Measurements from ENCODE around the gene PHLPP1. TPM values are rescaled to one million over a fixed set of nuclear protein-coding genes. Genes with fewer than 3 reads are reported as not detected.

PHLPP1 gene
- total RNA-seq, 1 experiment from 2014 or later = 14.7 TPM

GRCh38 chr18:62950246-62950645, 234.9 kb downstream of the PHLPP1 start:
- Histone ChIP-seq H3K27ac (ENCODE audit: low read depth, low read length) (no peak overlapping the region), H3K9me3 (ENCODE audit: control insufficient read depth in 1 of 2, insufficient read depth in 1 of 2, low read depth in 1 of 2, low read length in 2 of 2) (no peaks in the 10 kb centered on the region), H4K20me1 (ENCODE audit: insufficient read depth) (no peaks in the 10 kb centered on the region), H2AFZ (ENCODE audit: low read depth, low read length, poor library complexity, severe bottlenecking) (no peak overlapping the region), H3K9me2 (ENCODE audit: insufficient read depth) (no peaks in the 10 kb centered on the region), H3K27me3 (ENCODE audit: insufficient read depth, low read length) (no peaks in the 10 kb centered on the region), H3K36me3 (ENCODE audit: control insufficient read depth in 1 of 2, insufficient read depth in 2 of 2, low read length in 2 of 2) (peaks cover 0 to 3% of the 10 kb centered on the region in 2 experiments; a peak in 2 of 4 replicates), H3K79me2 (ENCODE audit: insufficient read depth, low read length) (no peaks in the 10 kb centered on the region), H3K4me3 (replicated peaks in 1 of 2; ENCODE audit: low read depth in 1 of 2, low read length in 2 of 2) (no peak overlapping the region), H3K4me1 (ENCODE audit: control insufficient read depth in 1 of 2, insufficient read depth in 2 of 2, low read length in 2 of 2) (no peaks in the 10 kb centered on the region), H3K4me2 (ENCODE audit: low read length) (no peak overlapping the region), H3K9ac (ENCODE audit: low read length) (no peak overlapping the region)
- ChIA-PET RAD21 (ENCODE audit: low non-redundant PET in 1 of 2, low total read pairs in 2 of 2, uncharacterized antibody in 2 of 2, unreplicated experiment in 2 of 2) (interaction anchor here in 1 of 2 experiments (0.5 kb wide), 1 partner anchor 509 kb away, joined by 4 read pairs; no protein-coding TSS in a partner anchor), CTCF (interaction anchor here (2.4 kb wide), 1 partner anchor 8 kb away, joined by 12 read pairs; no protein-coding TSS in a partner anchor), POLR2A (no interaction called here)
- intact Hi-C loops (cut with micrococcal nuclease) = no loop called here
- no peak for DNase-seq (ENCODE audit: low read depth, low spot score)
- TF ChIP-seq CBX3 (IDR thresholded peaks at IDR 0.05; ENCODE audit: low read depth) = no peak
- TF ChIP-seq SRF (IDR thresholded peaks at IDR 0.05; ENCODE audit: low read depth) = no peak
- no peak for TF ChIP-seq CEBPB (IDR thresholded peaks at IDR 0.05; ENCODE audit: low read depth)
- TF ChIP-seq RAD21 (IDR thresholded peaks at IDR 0.05; ENCODE audit: low read depth) = no peak
- TF ChIP-seq ATF3 (IDR thresholded peaks at IDR 0.05) = no peak
- no peak for TF ChIP-seq JUND (IDR thresholded peaks at IDR 0.05)
- no peak for TF ChIP-seq EZH2 (IDR thresholded peaks at IDR 0.05)
- TF ChIP-seq ZBTB33 (IDR thresholded peaks at IDR 0.05; ENCODE audit: extremely low read depth, insufficient replicate concordance, low read length) = no peak
- no peak for TF ChIP-seq YY1 (IDR thresholded peaks at IDR 0.05; ENCODE audit: extremely low read depth, insufficient replicate concordance, low read depth, low read length)
- TF ChIP-seq FOSL1 (IDR thresholded peaks at IDR 0.05; ENCODE audit: low read depth) = no peak
- no peak for TF ChIP-seq POLR2A (IDR thresholded peaks at IDR 0.05; ENCODE audit: borderline replicate concordance, extremely low read depth, insufficient read depth, insufficient read length)
- TF ChIP-seq EGR1 (IDR thresholded peaks at IDR 0.05; ENCODE audit: low read depth) = no peak
- no peak for TF ChIP-seq SIN3A (IDR thresholded peaks at IDR 0.05; ENCODE audit: low read depth)
- TF ChIP-seq ZFX (IDR thresholded peaks at IDR 0.05) = no peak
- no peak for TF ChIP-seq ZNF274 (IDR thresholded peaks at IDR 0.05; ENCODE audit: low read depth, low read length)
- TF ChIP-seq CTCF (IDR thresholded peaks at IDR 0.05 in 2 of 3, conservative IDR thresholded peaks at IDR 0.05 in 1 of 3; ENCODE audit: borderline replicate concordance in 1 of 3, insufficient read depth in 1 of 3, low read depth in 2 of 3, low read length in 2 of 3) = no peak
- TF ChIP-seq MAX (IDR thresholded peaks at IDR 0.05) = no peak
- BruUV-seq (replicated peaks) = no TSS peak
- ATAC-seq = no peak

All from HCT116 (cell line).